ENCODE results near the gene SLC50A1. TPM values are rescaled to one million over a fixed set of nuclear protein-coding genes. Genes with fewer than 3 reads are reported as not detected.
A peak's percentile ranks its signal among the peaks of the same experiment; 100 is the strongest.

The SLC50A1 gene
- total and polyA plus RNA-seq, 2 of the 8 experiments (the other 6 are each of a cell fraction or from before 2014, with no cell fraction given), result 36.5 to 90.8 TPM

DNA sequence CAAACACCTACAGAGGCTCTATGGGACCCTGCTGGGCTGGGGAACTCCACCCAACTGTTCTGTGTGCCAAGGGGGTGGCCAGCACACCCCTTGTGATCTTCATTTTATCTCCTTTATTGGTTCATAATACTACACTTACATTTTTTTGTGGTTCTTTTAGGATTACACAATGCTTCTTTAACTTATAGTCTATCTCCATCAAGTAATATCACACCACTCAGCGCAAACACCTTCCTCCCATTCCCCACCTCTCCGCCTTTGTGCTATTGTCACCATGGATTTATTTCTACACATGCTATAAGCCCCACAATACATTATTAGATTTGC lies 41.1 kb upstream of the SLC50A1 start:
- Histone ChIP-seq H3K36me3 (ENCODE audit: control insufficient read depth in 2 of 4, insufficient read depth in 4 of 4, low read length in 3 of 4) (no peaks in the 10 kb centered on the region), H3K23ac (ENCODE audit: insufficient read length) (no peak overlapping the region), H3K9ac (replicated peaks in 1 of 4; ENCODE audit: extremely low read depth in 1 of 4, low read depth in 3 of 4, low read length in 3 of 4) (no peak overlapping the region), H4K20me1 (replicated peaks in 1 of 2; ENCODE audit: control insufficient read depth in 1 of 2, insufficient read depth in 2 of 2, low read length in 2 of 2) (no peaks in the 10 kb centered on the region), H4K5ac (ENCODE audit: insufficient read length, low read depth, low read length) (no peak overlapping the region), H3K27ac (ENCODE audit: low read depth, low read length) (no peak overlapping the region), H3K4me1 (replicated peaks in 1 of 4; ENCODE audit: control insufficient read depth in 3 of 4, insufficient read depth in 4 of 4, low read length in 3 of 4) (peaks cover 0 to 10% (median 8%) of the 10 kb centered on the region in 4 experiments; a peak in 5 of 7 replicates), H3K18ac (ENCODE audit: extremely low read depth, low read length) (no peak overlapping the region), H3K4me3 (ENCODE audit: extremely low read depth in 1 of 4, insufficient read depth in 2 of 4, low read depth in 3 of 4, low read length in 4 of 4) (no peak overlapping the region), H2BK5ac (ENCODE audit: low read depth, low read length) (no peak overlapping the region), H2AFZ (ENCODE audit: low read length) (no peak overlapping the region), H4K8ac (ENCODE audit: extremely low read depth, insufficient read depth, low read length) (no peak overlapping the region), H3K56ac (replicated peaks; ENCODE audit: insufficient read length, low read depth, low read length) (no peak overlapping the region), H2AK5ac (ENCODE audit: low read depth, low read length) (no peak overlapping the region), H2BK120ac (replicated peaks; ENCODE audit: low read depth, low read length) (no peak overlapping the region), H4K91ac (replicated peaks; ENCODE audit: insufficient read length, low read length) (no peak overlapping the region), H3K4me2 (ENCODE audit: insufficient read depth in 1 of 2, low read depth in 2 of 2, low read length in 2 of 2) (0 out of 4 replicates have a peak overlapping the region, but pooled peaks have one; percentile 19 to 30), H2BK20ac (ENCODE audit: low read length) (no peak overlapping the region), H3K14ac (ENCODE audit: insufficient read length) (no peak overlapping the region), H3K79me2 (ENCODE audit: control insufficient read depth in 1 of 2, insufficient read depth in 2 of 2, low read length in 2 of 2) (no peaks in the 10 kb centered on the region), H2BK15ac (ENCODE audit: low read length) (no peak overlapping the region), H3K4ac (replicated peaks; ENCODE audit: insufficient read length, low read depth, low read length) (no peak overlapping the region), H3K9me3 (ENCODE audit: insufficient read depth in 2 of 2, low read depth in 1 of 2, low read length in 1 of 2) (no peaks in the 10 kb centered on the region), H3K27me3 (replicated peaks in 1 of 4; ENCODE audit: control insufficient read depth in 3 of 4, extremely low read depth in 1 of 4, insufficient read depth in 3 of 4, low read length in 3 of 4) (peaks cover 0 to 10% (median 2%) of the 10 kb centered on the region in 4 experiments; a peak in 2 of 7 replicates), H3K79me1 (ENCODE audit: low read depth, low read length) (no peaks in the 10 kb centered on the region), H2BK12ac (ENCODE audit: low read depth, low read length) (no peak overlapping the region), H3K23me2 (ENCODE audit: low read depth, low read length) (no peaks in the 10 kb centered on the region)
- ChIA-PET POLR2A (ENCODE audit: partially characterized antibody) (interaction anchor here (0.6 to 0.8 kb wide), 2 partner anchors 77 to 100 kb away, joined by 3 read pairs; no protein-coding TSS in a partner anchor), CTCF (ENCODE audit: partially characterized antibody) (interaction anchor here (0.7 to 6.9 kb wide), 10 partner anchors 9 to 128 kb away, joined by 3 to 101 read pairs (median 5); partner anchors contain the start of gene KRTCAP2)
- WGBS, 2 experiments (ENCODE audit: extremely low coverage in 1 of 2, insufficient coverage in 1 of 2, insufficient read length in 1 of 2, insufficient replicate concordance in 2 of 2, low coverage in 1 of 2, low lambda C conversion rate in 2 of 2, missing lambda C conversion rate in 1 of 2), result 87% methylated on average over 2 of the region's 2 CpGs; no CpG with 5 or more reads in 1 of the 2 experiments
- FAIRE-seq (no peak), DNase-seq (ENCODE audit: low read depth in 1 of 2, low spot score in 2 of 2) (no peak)
- no peak for TF ChIP-seq CEBPB (IDR thresholded peaks at IDR 0.05; ENCODE audit: low read depth, low read length)
- TF ChIP-seq, protein P1, sequence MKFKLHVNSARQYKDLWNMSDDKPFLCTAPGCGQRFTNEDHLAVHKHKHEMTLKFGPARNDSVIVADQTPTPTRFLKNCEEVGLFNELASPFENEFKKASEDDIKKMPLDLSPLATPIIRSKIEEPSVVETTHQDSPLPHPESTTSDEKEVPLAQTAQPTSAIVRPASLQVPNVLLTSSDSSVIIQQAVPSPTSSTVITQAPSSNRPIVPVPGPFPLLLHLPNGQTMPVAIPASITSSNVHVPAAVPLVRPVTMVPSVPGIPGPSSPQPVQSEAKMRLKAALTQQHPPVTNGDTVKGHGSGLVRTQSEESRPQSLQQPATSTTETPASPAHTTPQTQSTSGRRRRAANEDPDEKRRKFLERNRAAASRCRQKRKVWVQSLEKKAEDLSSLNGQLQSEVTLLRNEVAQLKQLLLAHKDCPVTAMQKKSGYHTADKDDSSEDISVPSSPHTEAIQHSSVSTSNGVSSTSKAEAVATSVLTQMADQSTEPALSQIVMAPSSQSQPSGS (IDR thresholded peaks at IDR 0.05; ENCODE audit: low read length), result no peak
- no peak for TF ChIP-seq CBX8 (IDR thresholded peaks at IDR 0.05; ENCODE audit: borderline replicate concordance, low read depth, low read length)
